Stimulated activated CD8-positive, alpha-beta memory T cell treated with anti-CD3 and anti-CD28 coated beads, Interleukin-4, amount 100 ng/mL, for 1 hour (primary cell): ENCODE measurements around the gene PIP4K2C.

ENCODE experiments used
- DNase-seq, 2 donors: peaks; one replicate each; pipeline ENCODE4 v3.0.0-alpha.2; 2020; ENCODE audit warnings: low read depth in 2 of 2, low spot score in 1 of 2

The PIP4K2C gene

GRCh38 chr12:57590864-57591781, at the start of gene PIP4K2C:
Gene PIP4K2C, plus strand, starts transcription at chr12:57591192. Its CDS starts 98 bp downstream, at chr12:57591290.
- peak; percentile 34 to 62 for DNase-seq

DNA sequence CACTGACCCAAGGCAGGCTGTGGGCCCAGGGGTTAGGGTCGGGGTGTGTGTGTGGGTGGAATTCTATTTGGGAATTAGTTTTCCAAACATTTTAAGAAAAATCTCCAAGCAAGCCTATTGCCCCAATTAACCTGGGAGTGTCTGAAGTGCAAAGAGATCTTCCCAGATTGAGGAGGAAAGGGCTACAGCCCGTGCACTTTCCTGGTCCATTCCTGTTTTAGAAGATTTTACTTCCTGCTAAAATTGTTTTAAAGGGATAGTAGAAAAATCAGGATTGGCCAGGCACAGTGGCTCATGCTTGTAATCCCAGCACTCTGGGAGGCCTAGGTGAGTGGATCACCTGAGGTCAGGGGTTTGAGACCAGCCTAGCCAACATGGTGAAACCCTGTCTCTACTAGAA, 49.3 kb upstream of the PIP4K2C start:
- DNase-seq = no peak

GRCh38 chr12:57543581-57543980, 47.4 kb upstream of the PIP4K2C start:
- DNase-seq = no peak

GRCh38 chr12:57545809-57546437, 45.1 kb upstream of the PIP4K2C start:
- no peak for DNase-seq

- peak; percentile 53 to 74 for DNase-seq
Measured at GRCh38 chr12:57546438-57547287, 44.3 kb upstream of the PIP4K2C start, which contains the start of gene DCTN2. Gene DCTN2, minus strand, starts transcription at chr12:57547192. Its CDS starts 129 bp downstream, at chr12:57547063.

- no peak for DNase-seq
Measured at GRCh38 chr12:57547288-57548012, 43.5 kb upstream of the PIP4K2C start.

- DNase-seq = no peak
Measured at GRCh38 chr12:57548013-57548315, 43.0 kb upstream of the PIP4K2C start.

DNA sequence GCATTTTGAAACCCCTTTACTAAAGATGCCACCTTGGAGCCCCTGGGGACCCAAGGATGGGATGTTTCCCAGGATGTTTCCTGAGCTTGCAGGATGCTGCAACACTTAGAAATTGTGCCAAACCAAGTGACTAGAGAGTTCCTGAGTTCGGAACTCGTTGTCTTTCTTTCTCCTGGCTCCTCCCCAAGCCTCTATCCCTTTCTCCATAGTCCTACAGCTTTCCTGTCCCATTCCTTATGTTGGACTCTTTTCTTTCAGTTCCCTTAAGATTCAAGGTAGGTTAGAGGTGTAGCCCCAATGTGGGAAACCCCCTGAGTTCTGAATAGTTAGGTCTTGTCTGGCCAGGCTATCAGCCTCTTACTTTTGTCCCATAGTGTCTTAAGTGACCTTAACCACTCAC, 42.5 kb upstream of the PIP4K2C start:
- DNase-seq = no peak

- no peak for DNase-seq
Measured at GRCh38 chr12:57549203-57549908, 41.6 kb upstream of the PIP4K2C start.

- DNase-seq = no peak
Measured at GRCh38 chr12:57549909-57550640, 40.9 kb upstream of the PIP4K2C start, which contains the start of gene KIF5A. Gene KIF5A, plus strand, starts transcription at chr12:57550044. Its CDS starts 228 bp downstream, at chr12:57550272.

DNA sequence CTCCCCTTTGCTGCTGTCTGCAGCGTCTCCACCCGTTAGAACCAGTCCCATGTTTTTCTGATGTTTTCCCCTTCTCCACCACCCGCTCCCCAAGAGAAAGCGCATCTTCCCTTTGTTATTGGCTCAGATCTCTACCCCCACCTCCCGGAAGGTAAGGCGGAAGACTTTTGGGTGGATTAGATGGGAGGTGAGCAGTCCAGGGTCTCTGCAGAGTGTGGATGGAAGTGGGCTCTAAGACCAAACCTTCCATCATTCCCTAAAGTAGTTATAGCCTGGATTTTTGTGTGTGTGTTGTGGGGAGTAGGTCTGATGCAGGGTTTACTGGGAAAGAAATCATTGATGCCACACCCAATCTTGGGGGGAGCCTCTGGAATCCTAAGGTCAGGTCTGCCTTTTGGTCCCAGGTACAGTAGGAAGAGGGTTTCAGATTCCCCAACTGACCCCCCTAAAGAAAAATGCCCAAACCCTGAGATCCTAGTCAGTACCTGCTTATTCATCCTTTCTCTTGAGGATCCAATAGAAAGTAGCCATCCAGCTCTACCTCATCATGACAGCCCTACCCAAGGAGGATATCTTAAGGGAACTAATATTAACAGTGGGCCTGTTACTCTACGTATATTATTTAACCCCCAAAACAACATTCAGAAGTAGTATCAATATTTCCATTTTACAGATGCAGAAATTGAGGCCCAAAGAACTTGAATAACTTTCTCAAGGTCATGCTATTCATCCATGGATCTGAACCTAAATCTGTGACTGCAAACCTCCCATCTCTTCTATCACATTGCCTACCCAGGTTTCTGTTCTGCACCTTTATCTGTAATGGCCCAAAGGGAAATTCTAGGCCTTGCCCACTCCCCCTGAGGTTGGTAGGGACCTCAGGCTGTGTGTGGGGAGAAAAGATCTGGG, 40.1 kb upstream of the PIP4K2C start:
- DNase-seq = no peak

- DNase-seq = no peak
Measured at GRCh38 chr12:57551637-57552305, 39.2 kb upstream of the PIP4K2C start.

DNA sequence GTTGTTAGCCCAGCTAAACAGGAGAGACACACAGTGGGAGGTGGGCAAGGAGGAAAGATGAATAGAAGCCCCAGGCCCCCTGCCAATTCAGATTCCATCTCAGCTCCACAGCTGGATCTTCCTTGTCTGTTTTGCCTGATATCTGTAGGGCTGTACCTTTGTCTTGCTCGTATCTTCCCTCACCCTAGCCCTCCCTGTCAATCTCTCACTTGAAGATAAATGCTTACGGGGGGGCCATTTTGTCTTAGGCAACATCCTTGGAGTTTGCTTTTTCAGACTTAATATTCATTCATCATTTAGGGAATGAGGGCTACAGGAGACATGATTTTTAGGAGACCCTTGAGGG, 38.7 kb upstream of the PIP4K2C start:
- DNase-seq = no peak

GRCh38 chr12:57552835-57553313, 38.1 kb upstream of the PIP4K2C start:
- no peak for DNase-seq

- DNase-seq = no peak
Measured at GRCh38 chr12:57553343-57554202, 37.4 kb upstream of the PIP4K2C start.

GRCh38 chr12:57554453-57554852, 36.5 kb upstream of the PIP4K2C start:
- no peak for DNase-seq

GRCh38 chr12:57554897-57555296, 36.1 kb upstream of the PIP4K2C start:
- no peak for DNase-seq
